HepG2 (cell line): ENCODE results near the gene CSNK1D. TPM values are rescaled to one million over a fixed set of nuclear protein-coding genes. Genes with fewer than 3 reads are reported as not detected.

Experiments
- ATF4 ChIP-seq, 2 experiments: fragments of 450-650 bp in 1 of 2; sonication (generic) in 1 of 2; formaldehyde crosslinking; IDR thresholded peaks; 2 replicates each; pipeline versions ENCODE4 v1.5.0 to v1.8.0; 2020 to 2022; ENCODE audit warnings: mild to moderate bottlenecking in 1 of 2, missing genetic modification reagents in 1 of 2
- DNMT1 ChIP-seq: sonication (generic); formaldehyde crosslinking; IDR thresholded peaks from 2 replicates; pipeline ENCODE4 v1.5.1; 2020; ENCODE audit warnings: mild to moderate bottlenecking, missing genetic modification reagents
- GFI1 ChIP-seq: sonication (generic); formaldehyde crosslinking; IDR thresholded peaks from 2 replicates; pipeline ENCODE4 v1.5.0; 2020; ENCODE audit warnings: missing genetic modification reagents, mild to moderate bottlenecking, borderline replicate concordance
- HDAC1 ChIP-seq: sonication (generic); formaldehyde crosslinking; IDR thresholded peaks from 2 replicates; pipeline ENCODE4 v1.5.1; 2020; ENCODE audit warnings: mild to moderate bottlenecking, missing genetic modification reagents
- KDM3A ChIP-seq: IDR thresholded peaks from 2 replicates; pipeline ENCODE4 v1.6.1; 2018; ENCODE audit warnings: low read depth, missing compliant biosample characterization
- MTERF4 ChIP-seq: sonication (generic); formaldehyde crosslinking; IDR thresholded peaks from 2 replicates; pipeline ENCODE4 v1.8.0; 2023; ENCODE audit warnings: mild to moderate bottlenecking, missing genetic modification reagents
- NR2C2 ChIP-seq: sonication (generic); formaldehyde crosslinking; IDR thresholded peaks from 2 replicates; pipeline ENCODE4 v1.4.0; 2020; ENCODE audit warnings: missing genetic modification reagents, mild to moderate bottlenecking, moderate library complexity, borderline replicate concordance
- NRL ChIP-seq: sonication (generic); formaldehyde crosslinking; IDR thresholded peaks from 2 replicates; pipeline ENCODE4 v1.5.0; 2020; ENCODE audit warnings: missing genetic modification reagents, mild to moderate bottlenecking, moderate library complexity, borderline replicate concordance
- RXRB ChIP-seq: IDR thresholded peaks from 2 replicates; pipeline ENCODE4 v1.6.1; 2016; ENCODE audit warnings: borderline replicate concordance, missing genetic modification reagents, missing compliant biosample characterization
- TAF15 ChIP-seq: fragments of 200-400 bp; formaldehyde crosslinking; IDR thresholded peaks from one replicate; pipeline ENCODE4 v1.6.1; 2018; ENCODE audit warnings: mild to moderate bottlenecking, low read depth, low read length; ENCODE audit not compliant: poor library complexity, severe bottlenecking
- ZBED4 ChIP-seq: sonication (generic); formaldehyde crosslinking; IDR thresholded peaks from 2 replicates; pipeline ENCODE4 v1.4.0; 2020; ENCODE audit warnings: missing genetic modification reagents, borderline replicate concordance
- ZBTB4 ChIP-seq: sonication (generic); formaldehyde crosslinking; IDR thresholded peaks from 2 replicates; pipeline ENCODE4 v1.4.0; 2020; ENCODE audit warnings: missing genetic modification reagents, mild to moderate bottlenecking, borderline replicate concordance
- ZBTB7A ChIP-seq: sonication (generic); formaldehyde crosslinking; IDR thresholded peaks from 2 replicates; pipeline ENCODE4 v1.8.0; 2022; ENCODE audit warnings: mild to moderate bottlenecking, missing genetic modification reagents
- ZMAT5 ChIP-seq: sonication (generic); formaldehyde crosslinking; IDR thresholded peaks from 2 replicates; pipeline ENCODE4 v1.5.0; 2020; ENCODE audit warnings: mild to moderate bottlenecking, low read depth, missing genetic modification reagents, borderline replicate concordance
- ZNF598 ChIP-seq: sonication (generic); formaldehyde crosslinking; IDR thresholded peaks from 2 replicates; pipeline ENCODE4 v1.5.1; 2020; ENCODE audit warnings: mild to moderate bottlenecking, missing genetic modification reagents, borderline replicate concordance
- ZSCAN29 ChIP-seq: sonication (generic); formaldehyde crosslinking; conservative IDR thresholded peaks from 2 replicates; pipeline ENCODE4 v1.4.0; 2020; ENCODE audit warnings: mild to moderate bottlenecking, missing genetic modification reagents
- polyA plus RNA-seq, 8 experiments: library from polyadenylated mRNA; depleted of rRNA in 3 of 8; stranded (reverse) in 7 of 8; unstranded in 1 of 8; fragments of >200 nt; fragmentation: Illumina TruSeq in 4 of 8; extraction: Trizol in 4 of 8; gene quantifications; 2 replicates each; pipeline versions ENCODE4 v1.2.1 to v1.2.3, GENCODE V29; 2011 to 2016; ENCODE audit warnings: low read depth in 4 of 8, missing spikeins in 1 of 8, mixed read lengths in 1 of 8; ENCODE audit not compliant: insufficient read depth in 1 of 8
- total RNA-seq, 5 experiments: library from RNA; depleted of rRNA; stranded (reverse); fragments of >200 nt; fragmentation: Illumina TruSeq; extraction: Trizol; gene quantifications; 2 replicates each; pipeline ENCODE4 v1.2.3, GENCODE V29; 2016; ENCODE audit warnings: low read depth in 1 of 5

Gene CSNK1D
- total and polyA plus RNA-seq, 2 of the 13 experiments (the other 11 are each of a cell fraction or from before 2014, with no cell fraction given) = 31.5 to 128 TPM

- peak; percentile 52 for TF ChIP-seq NR2C2 (CRISPR knock-in tag)
- no peak for TF ChIP-seq ZMAT5
- TF ChIP-seq ZSCAN29 (CRISPR knock-in tag) = no peak
- peak; percentile 71 for TF ChIP-seq RXRB (CRISPR knock-in tag)
- peak; percentile 43 for TF ChIP-seq GFI1 (CRISPR knock-in tag)
- TF ChIP-seq MTERF4 (CRISPR knock-in tag) = no peak
- TF ChIP-seq ATF4 (CRISPR knock-in tag; IDR thresholded peaks at IDR 0.05) = peak in 1 of 2 experiments; percentile 56; a peak in 1 of 4 replicates
- peak; percentile 73 for TF ChIP-seq ZBTB7A (CRISPR knock-in tag)
- peak; percentile 58; the same call in 1 of the 2 replicates for TF ChIP-seq DNMT1 (CRISPR knock-in tag)
- TF ChIP-seq ZBTB4 (CRISPR knock-in tag) = peak; percentile 55; the same call in 1 of the 2 replicates
- no peak for TF ChIP-seq TAF15
- peak; percentile 90 for TF ChIP-seq NRL (CRISPR knock-in tag)
- peak; percentile 55 for TF ChIP-seq HDAC1 (CRISPR knock-in tag)
- TF ChIP-seq ZBED4 (CRISPR knock-in tag) = peak; percentile 57; the same call in 1 of the 2 replicates
- TF ChIP-seq KDM3A = no peak
- TF ChIP-seq ZNF598 (CRISPR knock-in tag) = peak; percentile 84; the same call in 1 of the 2 replicates
These were observed 19.0 kb upstream of the CSNK1D start (continued) for GRCh38 chr17:82292251-82293154.
